ENCODE data around the gene PTPMT1.

The PTPMT1 gene

GRCh38 chr11:47578524-47579494 lies 13.4 kb downstream of the PTPMT1 start, which contains the start of the genes KBTBD4 and NDUFS3:
Gene KBTBD4, minus strand, starts transcription at chr11:47578970. Its CDS starts 19 bp downstream, at chr11:47578951.
Gene NDUFS3, plus strand, starts transcription at chr11:47579074. Its CDS starts 18 bp downstream, at chr11:47579092.
- DNase-seq (ENCODE audit: low read depth in 2 of 2) = peak; percentile 81 to 85

- DNase-seq (ENCODE audit: low read depth in 2 of 2) = no peak
Observed at GRCh38 chr11:47583844-47584243, 18.4 kb downstream of the PTPMT1 start.

- DNase-seq (ENCODE audit: low read depth in 2 of 2) = no peak
Observed at GRCh38 chr11:47586098-47586855, 20.9 kb downstream of the PTPMT1 start, which contains the start of gene FAM180B. Gene FAM180B, plus strand, starts transcription at chr11:47586678. Its CDS starts 91 bp downstream, at chr11:47586769.

GRCh38 chr11:47587039-47587716 lies 21.8 kb downstream of the PTPMT1 start:
- no peak for DNase-seq (ENCODE audit: low read depth in 2 of 2)

GRCh38 chr11:47587723-47588326 lies 22.4 kb downstream of the PTPMT1 start:
- DNase-seq (ENCODE audit: low read depth in 2 of 2) = no peak

GRCh38 chr11:47589118-47589517 lies 23.7 kb downstream of the PTPMT1 start:
- no peak for DNase-seq (ENCODE audit: low read depth in 2 of 2)

- DNase-seq (ENCODE audit: low read depth in 2 of 2) = no peak
Observed at GRCh38 chr11:47589584-47589976, 24.2 kb downstream of the PTPMT1 start.

- DNase-seq (ENCODE audit: low read depth in 2 of 2) = no peak
Observed at GRCh38 chr11:47589977-47590861, 24.8 kb downstream of the PTPMT1 start.

- DNase-seq (ENCODE audit: low read depth in 2 of 2) = no peak
Observed at GRCh38 chr11:47591764-47592163, 26.4 kb downstream of the PTPMT1 start.

- no peak for DNase-seq (ENCODE audit: low read depth in 2 of 2)
Observed at GRCh38 chr11:47592251-47592650, 26.9 kb downstream of the PTPMT1 start.

GRCh38 chr11:47592970-47593369 lies 27.6 kb downstream of the PTPMT1 start:
- DNase-seq (ENCODE audit: low read depth in 2 of 2) = no peak

- DNase-seq (ENCODE audit: low read depth in 2 of 2) = no peak
Observed at GRCh38 chr11:47593492-47593933, 28.1 kb downstream of the PTPMT1 start.

- no peak for DNase-seq (ENCODE audit: low read depth in 2 of 2)
Observed at GRCh38 chr11:47593934-47594855, 28.8 kb downstream of the PTPMT1 start, which contains the start of gene C1QTNF4. Gene C1QTNF4, minus strand, starts transcription at chr11:47594411. Its CDS starts 3,601 bp downstream, at chr11:47590810.

GRCh38 chr11:47595029-47595428 lies 29.6 kb downstream of the PTPMT1 start:
- DNase-seq (ENCODE audit: low read depth in 2 of 2) = no peak

- no peak for DNase-seq (ENCODE audit: low read depth in 2 of 2)
Observed at GRCh38 chr11:47595967-47596366, 30.6 kb downstream of the PTPMT1 start.

GRCh38 chr11:47599902-47600301 lies 34.5 kb downstream of the PTPMT1 start:
- DNase-seq (ENCODE audit: low read depth in 2 of 2) = no peak

GRCh38 chr11:47603295-47603694 lies 37.9 kb downstream of the PTPMT1 start:
- no peak for DNase-seq (ENCODE audit: low read depth in 2 of 2)

GRCh38 chr11:47605921-47606320 lies 40.5 kb downstream of the PTPMT1 start:
- DNase-seq (ENCODE audit: low read depth in 2 of 2) = no peak

- no peak for DNase-seq (ENCODE audit: low read depth in 2 of 2)
Observed at GRCh38 chr11:47606731-47607130, 41.3 kb downstream of the PTPMT1 start.
